NCI-H2107 (cell line): ENCODE data around the gene MGAT4B.
"Not testable (repeated sequence)": the region's sequence is repeated elsewhere in the genome, so short reads cannot be mapped to it uniquely, and the experiment has no call there.

Experiments
- DNase-seq: peaks from one replicate; lab custom pipeline; 2025; lab: John Stamatoyannopoulos, UW

The MGAT4B gene

DNA sequence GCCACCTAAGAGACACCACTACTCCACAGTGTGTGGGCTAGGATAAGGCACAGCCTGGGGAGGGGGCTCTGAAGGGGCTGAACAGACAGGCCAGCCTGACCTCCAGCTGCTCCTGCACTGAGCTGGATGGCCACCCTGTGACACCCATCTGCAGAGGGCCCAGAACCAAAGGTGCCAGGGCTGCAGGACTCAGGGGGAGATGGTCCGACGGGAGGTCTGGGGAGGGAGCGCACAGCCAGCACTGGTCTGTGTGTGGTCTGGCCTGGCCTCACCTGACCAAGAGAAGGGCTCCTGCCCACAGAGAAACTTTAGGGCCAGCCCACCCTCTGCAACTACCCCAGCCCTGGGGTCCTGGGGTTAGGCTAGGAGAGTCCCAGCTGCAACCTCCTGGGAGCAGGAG is 12.1 kb downstream of the MGAT4B start:
- no peak for DNase-seq

DNA sequence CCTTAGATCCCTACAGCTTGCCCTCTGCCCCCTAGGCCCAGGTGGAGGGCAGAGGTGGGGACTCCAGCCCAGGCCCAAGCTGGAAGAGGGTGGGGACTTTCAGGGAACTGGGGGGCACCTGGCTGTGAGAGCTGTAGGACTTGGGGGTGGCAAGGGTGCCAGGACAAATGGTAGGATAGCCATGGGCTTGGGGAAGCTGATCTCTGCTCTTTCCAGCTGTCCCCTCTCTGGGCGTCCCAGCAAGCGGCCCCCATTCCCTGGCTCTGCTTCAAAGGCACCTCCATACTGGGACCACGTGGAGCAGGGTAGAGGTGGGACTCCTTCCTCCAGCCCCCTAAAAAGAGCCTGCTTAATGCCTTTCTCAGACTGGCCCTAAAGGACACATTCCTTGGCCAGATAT is 12.5 kb downstream of the MGAT4B start:
- DNase-seq: no peak

DNA sequence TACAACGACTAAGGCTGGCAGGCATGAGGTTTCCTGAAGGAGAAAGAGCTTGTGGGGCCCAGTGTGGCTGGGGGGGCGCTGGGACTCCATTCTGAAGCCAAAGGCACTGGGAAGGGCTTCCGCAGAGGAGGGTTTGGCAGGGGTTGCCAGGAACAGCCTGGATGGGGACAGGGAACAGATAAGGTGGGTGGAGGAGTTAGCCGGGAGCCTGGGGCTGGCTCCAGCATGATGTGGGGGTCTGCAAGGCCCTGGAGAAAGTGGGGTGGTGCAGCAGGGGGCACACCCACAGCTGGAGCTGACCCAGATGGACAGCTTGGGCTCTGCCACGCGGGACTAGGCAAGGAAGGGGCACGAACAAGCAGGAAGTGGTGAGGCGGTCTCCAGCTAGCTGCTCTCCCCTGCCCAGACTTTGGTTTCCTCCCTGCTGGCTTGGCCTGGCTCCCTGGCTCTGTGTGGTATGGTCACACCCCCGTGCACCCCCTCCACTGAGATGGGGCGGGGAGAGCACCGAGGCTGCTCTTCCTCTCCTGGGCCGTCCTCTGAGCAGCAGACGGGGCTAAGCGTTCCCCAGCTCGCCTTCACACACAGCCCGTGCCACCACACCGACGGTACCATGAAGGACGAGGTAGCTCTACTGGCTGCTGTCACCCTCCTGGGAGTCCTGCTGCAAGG is 13.1 kb downstream of the MGAT4B start, which contains the start of gene LTC4S:
TSS of gene LTC4S (plus strand) at position 519 of the 672 bp plus-strand sequence. CDS start at position 614, 95 bp downstream.
- no peak for DNase-seq

DNA sequence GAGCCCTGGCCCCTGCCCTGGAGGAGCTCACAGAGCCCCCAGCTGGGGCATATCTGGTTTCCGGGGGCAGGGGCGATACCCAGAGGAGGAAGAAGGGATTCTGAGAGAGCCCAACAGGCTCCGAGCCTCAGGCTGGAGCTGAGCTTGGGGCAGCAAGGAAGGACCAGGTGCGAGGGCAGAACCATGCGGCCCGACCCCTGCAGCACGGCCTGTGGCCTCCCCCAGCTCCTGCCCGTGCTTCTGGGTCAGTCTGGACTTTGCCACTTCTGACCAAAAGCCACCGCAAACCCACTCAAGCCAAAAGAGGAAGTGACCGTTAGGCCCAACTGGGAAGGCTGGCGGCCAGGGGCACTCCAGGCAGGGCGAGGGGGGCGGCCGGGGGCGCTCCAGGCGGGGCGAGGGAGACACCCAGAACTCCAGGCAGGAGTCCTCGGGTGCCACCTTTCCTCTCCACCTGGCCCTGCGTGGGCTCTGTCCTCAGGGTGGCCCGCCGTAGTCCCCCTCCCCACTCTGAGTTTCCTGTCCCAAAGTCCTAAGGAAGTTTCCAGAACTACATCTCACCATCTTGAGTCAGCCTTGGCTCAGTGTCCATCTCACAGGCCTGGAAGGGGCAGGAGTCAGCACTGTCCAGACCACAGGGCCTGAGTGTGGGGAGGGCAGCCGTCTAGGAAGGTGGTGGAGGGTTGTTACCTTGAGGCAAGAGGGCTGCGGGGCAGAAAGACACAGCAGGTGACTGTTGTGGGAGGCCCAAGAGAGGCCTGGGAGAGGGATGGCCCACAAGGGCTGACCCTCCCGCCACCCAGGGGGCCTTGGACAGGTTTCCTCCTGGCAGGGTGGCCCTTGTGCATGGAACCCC is 13.8 kb downstream of the MGAT4B start:
- DNase-seq: no peak

DNA sequence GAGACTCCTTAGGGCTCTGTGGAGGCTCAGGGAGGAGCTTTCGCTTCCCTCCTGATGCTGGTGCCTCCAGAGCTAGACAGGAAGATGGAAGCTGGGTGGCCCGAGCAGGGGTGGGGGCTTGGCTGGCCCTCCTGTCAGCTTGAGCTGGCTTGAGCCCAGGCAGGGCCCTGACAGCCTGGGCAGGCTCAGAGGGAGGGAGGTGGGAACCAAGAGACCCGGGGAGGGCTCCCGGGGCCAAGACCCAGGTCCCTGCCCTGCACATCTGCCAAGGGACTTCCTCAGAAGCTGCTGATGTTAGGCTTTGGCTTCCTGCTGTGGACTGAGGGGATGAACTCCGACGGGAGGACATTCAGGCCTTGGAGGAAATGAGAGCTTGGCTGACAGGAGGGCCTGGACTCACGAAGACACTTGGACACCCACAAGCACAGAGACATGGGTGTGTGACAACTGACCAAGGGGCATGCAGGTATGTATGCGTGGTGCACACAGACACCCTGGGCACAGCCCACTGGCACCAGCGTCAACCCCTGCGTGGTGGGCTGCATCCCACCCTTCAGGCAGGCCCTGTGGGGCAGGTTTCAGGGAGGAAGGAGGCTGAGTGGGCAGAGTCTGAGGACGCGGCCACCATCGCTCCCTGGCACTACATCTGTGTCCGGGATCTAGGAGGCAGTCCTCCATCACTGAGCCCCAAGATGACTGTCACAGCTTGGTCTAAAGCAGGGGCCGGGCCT is 14.6 kb downstream of the MGAT4B start:
- no peak for DNase-seq

DNA sequence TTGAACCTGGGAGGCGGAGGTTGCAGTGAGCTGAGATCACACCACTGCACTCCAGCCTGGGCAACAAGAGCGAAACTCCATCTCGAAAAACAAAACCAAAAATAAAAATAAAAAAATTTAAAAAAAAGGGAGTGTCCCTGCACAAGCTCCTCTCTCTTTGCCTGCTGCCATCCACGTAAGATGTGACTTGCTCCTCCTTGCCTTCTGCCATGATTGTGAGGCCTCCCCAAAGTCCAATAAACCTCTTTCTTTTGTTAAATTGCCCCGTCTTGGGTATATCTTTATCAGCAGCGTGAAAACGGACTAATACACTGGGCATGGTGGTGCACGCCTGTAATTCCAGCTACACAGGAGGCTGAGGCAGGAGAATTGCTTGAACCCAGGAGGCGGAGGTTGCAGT is 17.4 kb downstream of the MGAT4B start:
- not testable (repeated sequence) for DNase-seq

DNA sequence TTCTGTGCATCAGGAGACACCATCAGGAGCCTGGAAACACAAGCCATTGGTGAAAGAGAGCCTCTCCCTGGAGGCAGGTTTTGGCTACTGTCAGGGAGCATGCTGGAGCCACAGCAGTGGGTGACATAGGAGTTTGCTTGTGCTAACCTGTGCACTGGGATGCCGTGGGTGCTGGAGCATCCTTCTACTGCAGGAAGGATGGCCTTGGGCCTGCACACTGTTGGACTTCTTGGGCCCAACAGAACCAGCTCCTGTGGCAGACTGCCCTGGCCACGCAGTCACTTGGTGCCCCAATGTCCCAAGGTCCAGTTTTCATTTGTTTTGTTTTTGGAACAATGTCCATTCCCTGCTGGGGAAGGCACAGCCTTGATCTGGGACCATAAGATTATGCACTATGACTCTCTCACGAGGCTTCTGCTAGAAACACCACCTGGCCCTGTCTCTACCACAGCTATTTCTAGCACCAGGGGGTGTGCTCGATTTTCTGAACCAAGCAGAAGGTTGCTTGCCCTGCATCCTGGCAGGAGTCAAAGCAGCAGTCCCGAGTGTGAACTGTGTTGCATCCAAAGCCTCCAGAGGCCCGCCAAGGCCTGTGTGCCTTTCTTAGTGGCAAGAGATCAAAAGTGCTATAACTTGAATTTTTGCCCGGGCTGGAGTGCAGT is 18.3 kb downstream of the MGAT4B start:
- no peak for DNase-seq

DNA sequence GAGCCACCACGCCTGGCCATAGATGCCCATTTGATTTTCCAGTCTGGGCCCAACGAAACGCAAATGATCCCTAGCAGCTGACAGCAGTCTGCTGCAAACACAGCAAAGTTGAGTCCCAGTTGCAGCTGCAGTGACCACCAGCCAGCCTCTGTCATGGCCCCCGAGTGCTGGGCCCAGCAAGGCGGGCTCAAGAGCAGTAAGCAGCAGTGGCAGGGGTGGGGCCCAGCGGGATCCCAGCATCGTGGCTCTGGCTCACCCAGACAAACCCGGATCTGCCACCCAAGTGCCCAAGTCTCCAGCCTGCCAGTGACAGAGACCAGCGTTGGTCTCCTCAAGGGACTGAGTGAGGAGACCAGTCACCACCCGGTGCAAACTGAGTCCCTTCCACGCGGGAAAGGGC is 19.8 kb downstream of the MGAT4B start:
- no peak for DNase-seq

DNA sequence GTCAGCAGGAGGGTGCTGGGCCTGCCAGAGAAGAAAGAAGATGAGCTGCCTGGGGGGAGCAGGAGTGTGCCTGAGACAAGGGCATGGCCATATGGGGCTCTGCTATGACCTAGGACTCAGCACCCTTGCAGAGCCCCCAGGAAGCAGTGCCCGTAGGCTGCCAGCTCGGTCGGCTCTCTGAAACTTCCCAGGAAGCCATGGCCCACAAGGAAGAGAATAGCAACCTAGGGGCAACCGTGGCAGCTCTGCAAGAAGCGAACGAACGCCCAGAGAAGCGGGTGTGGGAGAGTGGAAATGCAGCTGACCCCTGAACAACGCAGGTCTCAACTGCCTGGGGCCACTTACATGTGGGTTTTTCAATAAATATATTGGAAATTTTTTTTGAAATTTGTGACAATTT is 23.5 kb downstream of the MGAT4B start:
- DNase-seq: no peak

DNA sequence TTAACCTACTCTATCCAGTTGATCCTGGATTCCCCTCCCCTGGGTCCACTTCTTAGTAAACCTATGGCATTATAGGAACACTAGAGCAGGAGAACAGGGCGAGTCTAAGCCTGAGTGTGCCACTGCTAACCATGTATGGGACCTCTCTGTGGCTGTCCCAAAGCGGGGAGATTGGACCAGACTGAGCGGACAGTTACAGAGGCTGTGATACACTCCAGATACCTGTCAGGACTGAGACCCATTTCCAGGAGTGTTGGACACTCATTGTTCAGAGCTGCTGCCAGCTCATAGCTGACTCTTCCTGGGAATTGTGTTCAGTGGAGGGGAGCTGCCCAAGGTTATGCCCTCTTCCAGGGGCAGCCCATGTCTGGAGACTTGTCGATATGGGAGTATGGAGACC is 24.8 kb downstream of the MGAT4B start:
- no peak for DNase-seq

DNA sequence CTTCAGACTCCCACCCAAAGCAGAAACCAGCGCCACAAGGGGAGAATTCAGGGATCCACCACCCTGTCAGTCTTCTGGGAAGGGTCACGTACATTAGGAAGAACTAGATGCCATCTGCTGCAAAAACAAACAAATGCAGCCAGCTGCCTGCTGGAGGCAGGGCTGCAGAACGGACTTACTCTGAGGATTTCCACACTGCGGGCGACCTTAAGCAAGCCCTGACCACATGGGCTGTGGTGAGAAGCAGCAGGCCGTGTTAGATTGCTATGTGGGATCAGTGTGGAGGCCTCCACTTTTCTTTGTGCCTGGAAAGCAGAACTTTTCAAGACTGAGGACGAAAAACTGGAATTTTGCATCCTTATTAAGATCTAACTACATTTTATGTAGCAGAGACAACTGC is 26.3 kb downstream of the MGAT4B start:
- DNase-seq: no peak

DNA sequence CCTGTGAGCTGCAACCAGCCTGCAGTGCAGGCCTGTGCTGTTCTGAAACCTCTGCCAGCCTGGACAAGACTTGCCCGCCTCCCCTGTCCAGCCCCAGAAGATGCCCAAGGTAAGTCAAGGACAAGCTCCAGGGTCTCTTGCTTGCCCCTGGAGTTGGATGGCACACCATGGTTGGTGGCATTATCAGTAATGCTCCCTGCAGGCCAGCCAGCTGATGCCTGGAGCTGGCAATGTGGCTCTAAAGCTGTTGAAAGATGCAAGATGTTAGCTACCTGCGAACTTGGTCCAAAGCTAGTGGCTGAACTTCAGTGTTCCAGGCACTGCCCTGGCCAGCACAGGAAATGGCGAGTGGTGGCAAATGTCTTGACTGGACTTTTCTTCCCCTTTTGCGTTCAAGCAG is 26.8 kb downstream of the MGAT4B start:
- DNase-seq: no peak

DNA sequence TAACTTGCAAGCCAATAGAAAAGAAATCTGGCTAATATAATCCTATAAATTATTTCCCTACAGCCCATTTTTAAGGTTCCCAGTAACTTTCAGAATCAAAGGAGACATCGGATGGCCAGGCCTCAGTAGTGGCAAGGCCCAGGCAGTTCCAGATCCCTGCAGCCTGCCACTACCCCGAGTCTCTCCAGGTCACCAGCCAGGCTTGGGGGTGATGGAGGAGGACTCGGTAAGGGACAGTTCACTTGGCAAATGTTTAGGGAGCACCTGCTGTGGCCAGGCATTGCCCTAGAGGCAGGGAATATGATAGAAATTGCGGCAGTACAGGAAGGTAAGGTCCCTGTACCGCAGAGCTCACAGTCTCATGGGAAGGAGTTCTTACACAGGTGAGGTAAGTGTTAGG is 28.1 kb downstream of the MGAT4B start:
- no peak for DNase-seq

DNA sequence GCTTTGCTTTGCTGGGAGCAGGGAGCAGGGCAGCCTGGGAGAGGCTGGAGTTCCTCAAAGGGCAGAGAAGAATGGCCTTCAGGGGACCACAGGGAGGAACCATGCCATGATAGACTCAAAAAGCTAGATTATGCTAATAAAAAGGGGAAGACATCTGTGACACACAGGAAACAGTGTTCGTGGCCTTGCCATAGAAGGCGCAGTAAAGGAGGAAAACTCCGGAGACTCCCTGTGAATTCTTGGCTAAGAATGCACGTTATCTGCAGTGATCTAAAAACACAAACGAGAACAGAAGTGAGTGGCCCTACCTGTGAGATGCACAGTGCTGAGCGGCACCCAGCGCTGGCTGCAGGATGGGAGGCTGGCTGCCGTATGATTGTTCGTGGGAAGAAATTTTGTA is 28.8 kb downstream of the MGAT4B start:
- no peak for DNase-seq

DNA sequence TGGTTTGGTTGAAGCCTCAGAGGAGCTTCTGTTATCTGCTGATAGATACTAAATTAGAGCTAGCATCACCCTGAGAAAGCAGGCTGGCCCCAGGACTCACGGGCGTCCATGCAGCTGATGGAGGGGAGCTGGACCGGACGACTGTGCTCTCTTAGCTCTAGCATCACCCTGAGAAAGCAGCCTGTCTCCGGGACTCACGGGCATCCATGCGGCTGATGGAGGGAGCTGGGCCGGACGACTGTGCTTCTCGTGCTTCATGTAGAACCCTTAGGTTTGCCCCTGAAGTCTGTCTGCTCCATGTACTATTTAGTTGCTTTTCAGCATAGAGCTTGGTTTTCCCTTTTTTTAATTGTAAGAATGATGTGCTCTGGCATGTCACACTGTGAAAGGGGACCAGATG is 29.2 kb downstream of the MGAT4B start:
- DNase-seq: no peak

DNA sequence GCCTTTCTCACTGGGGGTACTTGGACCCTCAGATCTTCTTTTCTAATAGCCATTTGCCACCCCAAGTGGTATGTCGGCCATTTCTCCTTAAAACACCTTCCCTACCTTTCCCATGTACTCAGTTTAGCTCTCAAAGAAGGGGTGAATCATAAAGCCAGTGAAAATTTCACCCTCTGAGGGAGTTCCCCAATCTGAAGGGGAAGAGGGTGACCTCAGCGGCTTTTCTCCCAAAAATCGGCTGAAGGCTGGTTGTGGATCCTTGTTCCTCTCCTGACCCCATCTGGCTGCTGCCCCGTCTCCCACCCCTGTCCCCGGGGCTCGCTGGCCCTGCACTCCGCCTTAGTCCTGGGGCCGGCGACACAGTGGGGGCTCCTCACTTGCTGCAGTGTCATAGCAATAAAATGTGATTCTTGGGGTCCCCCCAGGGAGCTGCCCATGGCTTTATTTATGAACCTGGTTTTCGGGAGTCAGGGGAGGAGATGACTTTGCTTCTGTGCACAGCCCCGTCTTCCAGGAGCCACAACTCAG is 30.2 kb downstream of the MGAT4B start:
- DNase-seq: no peak

DNA sequence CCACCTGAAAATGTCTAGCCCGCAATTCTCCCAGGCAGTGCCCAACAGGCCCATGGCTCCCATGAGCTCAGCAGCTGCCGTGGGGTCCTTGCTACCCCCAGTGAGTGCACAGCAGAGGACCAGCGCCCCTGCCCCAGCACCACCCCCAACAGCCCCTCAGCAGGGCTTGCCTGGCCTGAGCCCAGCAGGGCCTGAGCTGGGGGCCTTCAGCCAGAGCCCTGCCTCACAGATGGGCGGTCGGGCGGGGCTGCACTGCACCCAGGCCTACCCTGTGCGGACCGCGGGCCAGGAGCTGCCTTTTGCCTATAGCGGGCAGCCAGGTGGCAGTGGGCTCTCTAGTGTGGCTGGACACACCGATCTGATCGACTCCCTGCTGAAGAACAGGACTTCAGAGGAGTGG is 32.2 kb downstream of the MGAT4B start:
- no peak for DNase-seq

DNA sequence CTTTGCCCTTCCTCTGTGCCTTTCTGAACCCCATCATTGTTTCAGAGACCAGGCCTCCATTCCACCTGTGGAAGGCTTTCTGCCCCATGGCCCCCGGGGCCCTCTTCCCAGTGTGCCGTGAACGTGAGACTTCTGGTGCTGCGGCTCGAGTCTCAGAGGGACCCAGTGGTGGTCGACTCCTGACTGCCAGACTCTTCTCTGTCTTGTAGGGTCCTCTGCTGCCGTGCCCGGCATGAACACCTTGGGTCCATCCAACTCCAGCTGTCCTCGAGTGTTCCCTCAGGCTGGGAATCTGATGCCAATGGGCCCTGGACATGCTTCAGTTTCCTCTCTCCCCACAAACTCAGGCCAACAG is 33.0 kb downstream of the MGAT4B start:
- no peak for DNase-seq

DNA sequence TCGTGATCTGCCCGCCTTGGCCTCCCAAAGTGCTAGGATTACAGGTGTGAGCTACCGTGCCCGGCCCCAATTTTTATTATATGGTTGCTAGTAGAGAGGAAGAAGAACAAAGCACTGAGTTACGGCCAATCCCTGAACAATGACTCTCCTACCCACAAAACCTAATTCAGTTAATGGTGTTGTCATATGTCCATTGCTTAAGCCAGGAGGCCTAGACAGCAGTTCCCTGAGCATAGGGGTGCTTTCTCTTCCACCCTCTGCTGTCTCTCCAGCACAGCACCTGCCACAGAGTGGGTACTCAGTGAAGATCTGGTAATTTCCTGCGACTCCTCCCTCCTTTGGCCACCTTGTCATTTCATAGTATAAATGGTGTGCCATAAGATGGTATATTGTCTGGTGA is 34.3 kb downstream of the MGAT4B start:
- no peak for DNase-seq

DNA sequence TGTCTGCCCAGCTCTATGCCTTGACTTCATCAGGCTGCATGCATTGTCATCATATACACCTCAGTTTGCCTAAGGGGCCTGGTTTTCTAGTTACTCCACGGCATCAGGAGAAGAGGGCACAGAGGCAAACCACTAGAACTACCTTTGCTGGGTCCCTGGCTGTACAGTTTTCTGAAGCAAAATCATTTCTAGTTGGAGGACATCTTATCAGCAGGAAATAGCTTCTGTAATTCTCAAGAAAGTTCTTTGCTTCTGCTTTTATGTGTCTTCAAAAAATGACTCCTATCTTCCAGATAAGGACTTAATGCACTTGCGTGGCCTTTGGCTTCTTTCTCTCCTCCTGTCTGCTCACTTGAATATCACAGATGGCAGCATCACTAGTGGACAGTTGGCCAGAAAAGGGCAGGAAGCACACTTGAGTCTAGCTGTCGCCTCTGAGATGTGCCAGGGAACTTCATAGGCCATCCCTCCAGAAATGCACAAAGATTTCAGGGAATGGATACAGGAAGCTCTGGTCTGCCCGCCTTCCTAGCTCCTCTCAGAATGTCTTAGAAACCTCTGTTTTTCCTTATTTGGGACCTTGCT is 35.3 kb downstream of the MGAT4B start:
- DNase-seq: no peak

DNA sequence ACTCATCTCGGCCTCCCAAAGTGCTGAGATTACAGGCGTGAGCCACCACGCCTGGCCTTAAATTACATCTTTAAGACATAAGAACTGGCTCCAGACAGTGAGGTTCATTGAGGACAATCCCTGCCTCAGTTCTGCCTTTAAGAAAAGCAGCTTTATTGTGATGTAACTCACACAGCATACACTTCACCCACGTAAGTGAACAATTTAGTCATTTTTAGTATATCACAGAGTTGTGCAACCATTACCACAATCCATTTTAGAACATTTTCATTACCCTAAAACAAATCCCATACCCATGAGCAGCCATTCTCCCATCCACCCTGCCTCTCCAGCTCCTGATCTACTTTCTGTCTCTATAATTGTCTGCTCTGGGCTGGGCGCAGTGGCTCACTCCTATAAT is 36.9 kb downstream of the MGAT4B start:
- no peak for DNase-seq

DNA sequence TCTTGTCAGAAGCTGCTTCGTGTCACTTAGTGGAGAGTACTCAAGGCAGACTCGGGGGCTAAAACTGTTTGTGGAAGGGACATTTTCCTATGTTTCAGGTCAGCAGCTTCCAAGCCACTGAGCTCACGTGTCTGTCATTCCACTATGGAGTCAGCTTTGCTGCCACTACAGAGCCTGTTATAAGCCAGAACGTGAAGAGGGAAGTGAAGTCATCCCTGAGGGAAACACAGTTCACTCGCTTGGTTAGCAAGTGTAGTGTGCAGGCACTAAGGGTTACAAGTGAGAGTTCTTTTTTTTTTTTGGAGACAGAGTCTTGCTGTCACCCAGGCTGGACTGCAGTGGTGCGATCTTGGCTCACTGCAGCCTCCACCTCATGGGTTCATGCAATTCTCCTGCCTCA is 37.4 kb downstream of the MGAT4B start:
- no peak for DNase-seq
